Stimulated activated CD8-positive, alpha-beta memory T cell treated with anti-CD3 and anti-CD28 coated beads, Interleukin-7, amount 100 ng/mL, for 24 hours (primary cell): ENCODE data around the gene NSMCE1.
"Not testable (repeated sequence)": the region's sequence is repeated elsewhere in the genome, so short reads cannot be mapped to it uniquely, and the experiment has no call there.

ENCODE experiments used
- DNase-seq: peaks from one replicate; pipeline ENCODE4 v3.0.0-alpha.2; 2020; ENCODE audit warnings: low read depth

NSMCE1 gene

DNA sequence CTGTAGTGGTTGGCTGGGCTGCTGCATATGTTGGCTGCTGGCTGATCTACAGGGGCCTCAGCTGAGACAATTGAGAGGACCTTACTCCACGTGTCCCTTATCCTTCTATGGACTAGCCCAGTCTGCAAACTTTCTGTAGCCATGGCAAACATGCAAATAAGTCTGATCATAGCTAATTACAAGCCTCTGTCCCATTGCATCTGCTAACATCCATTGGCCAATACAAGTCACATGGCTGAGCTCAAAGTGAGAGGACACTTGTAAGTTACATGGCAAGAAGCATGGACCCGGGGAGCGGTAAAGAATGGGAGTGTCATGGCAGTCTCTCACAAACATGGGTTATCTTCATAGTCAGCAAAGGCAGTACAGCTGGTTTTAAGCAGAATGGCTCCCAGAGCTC lies 33.6 kb upstream of the NSMCE1 start:
- no peak for DNase-seq

DNA sequence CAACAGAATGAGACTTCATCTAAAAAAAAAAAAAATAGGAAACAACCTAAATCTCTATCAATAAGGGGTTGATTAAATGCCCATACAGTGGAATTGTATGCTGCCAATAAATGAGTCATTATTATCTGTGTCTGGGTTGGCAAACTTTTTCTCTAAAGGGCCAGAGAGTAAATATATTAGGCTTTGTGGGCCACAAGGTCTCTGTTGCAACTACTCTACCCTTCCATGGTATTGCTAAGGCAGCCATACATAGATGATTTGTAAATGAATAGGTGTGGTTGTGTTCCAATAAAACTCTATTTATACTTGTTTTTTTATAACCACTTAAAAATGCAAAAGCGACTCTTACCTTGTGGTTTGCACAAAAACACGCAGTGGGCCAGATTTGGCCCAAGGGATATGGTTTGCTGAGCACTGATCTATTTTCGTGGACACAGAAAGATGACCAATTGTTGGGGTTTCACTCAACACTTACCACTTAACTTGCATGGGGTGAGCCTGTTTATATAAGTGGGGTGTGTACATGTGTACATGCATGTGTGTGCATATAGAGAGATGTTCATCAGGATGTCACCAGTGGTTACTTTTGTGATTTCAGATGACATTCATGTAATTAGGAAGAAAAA lies 32.8 kb upstream of the NSMCE1 start:
- DNase-seq, result no peak

DNA sequence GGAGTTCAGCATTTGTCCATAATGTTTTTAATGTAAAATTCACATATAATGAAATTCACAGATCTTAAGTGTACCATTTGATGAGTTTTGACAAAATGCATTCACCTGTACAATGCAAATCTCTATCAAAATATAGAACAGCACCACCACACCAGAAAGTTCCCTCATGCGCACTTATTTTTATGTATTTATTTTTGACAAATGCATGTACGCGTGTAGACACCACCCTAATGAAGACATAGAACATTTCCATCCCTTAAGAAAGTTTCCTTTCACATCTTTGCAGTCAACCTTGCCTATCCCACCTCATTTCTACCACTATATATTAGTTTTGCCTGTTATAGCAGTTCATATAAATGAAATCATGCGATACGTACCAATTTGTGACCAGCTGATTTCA lies 29.6 kb upstream of the NSMCE1 start:
- DNase-seq, result no peak

- no peak for DNase-seq
Measured at GRCh38 chr16:27293343-27293742, 24.8 kb upstream of the NSMCE1 start.

GRCh38 chr16:27291722-27292240 lies 23.2 kb upstream of the NSMCE1 start:
- no peak for DNase-seq

DNA sequence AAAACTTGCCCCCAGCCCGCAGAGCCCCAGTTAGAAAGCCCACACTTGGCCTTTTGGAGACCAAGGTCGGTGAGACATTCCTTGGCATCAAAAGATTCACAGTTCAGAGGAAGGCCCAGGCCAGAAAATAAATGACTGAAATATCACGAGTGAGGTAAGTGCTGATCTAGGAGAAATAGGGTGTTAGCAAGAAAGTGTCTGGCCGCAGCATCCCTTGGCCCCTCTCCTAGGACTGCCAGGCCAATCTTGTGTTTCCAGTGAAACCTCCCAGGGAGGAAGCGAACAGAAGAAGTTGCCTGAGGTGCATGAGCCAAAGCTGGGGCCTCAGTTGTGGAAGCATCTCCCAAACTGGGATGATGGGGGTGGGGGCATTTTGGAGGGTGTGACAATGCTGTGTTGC lies 22.5 kb upstream of the NSMCE1 start:
- DNase-seq, result no peak

DNA sequence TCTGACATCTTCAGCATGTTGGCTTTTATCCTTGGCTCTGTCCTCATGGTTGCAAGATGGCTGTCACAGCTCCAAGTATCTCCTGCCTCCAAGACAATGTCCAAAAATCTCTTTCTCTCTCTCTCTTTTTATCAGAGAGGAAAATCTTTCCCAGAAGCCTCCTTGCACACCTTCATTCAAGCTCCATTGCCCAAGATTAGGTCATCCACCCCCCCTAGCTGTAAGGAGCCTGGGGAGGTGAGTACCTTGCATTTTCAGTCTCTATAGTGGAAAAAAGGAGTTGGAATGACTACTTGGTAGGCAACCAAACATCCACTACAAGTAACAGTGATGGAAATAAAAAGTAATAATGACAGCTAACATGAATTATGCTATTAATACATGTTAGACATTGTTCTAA lies 22.0 kb upstream of the NSMCE1 start:
- no peak for DNase-seq

GRCh38 chr16:27289669-27290068 lies 21.1 kb upstream of the NSMCE1 start:
- DNase-seq, result no peak

- DNase-seq, result not testable (repeated sequence)
Measured at GRCh38 chr16:27288313-27288712, 19.7 kb upstream of the NSMCE1 start.

GRCh38 chr16:27287887-27288286 lies 19.3 kb upstream of the NSMCE1 start:
- no peak for DNase-seq

DNA sequence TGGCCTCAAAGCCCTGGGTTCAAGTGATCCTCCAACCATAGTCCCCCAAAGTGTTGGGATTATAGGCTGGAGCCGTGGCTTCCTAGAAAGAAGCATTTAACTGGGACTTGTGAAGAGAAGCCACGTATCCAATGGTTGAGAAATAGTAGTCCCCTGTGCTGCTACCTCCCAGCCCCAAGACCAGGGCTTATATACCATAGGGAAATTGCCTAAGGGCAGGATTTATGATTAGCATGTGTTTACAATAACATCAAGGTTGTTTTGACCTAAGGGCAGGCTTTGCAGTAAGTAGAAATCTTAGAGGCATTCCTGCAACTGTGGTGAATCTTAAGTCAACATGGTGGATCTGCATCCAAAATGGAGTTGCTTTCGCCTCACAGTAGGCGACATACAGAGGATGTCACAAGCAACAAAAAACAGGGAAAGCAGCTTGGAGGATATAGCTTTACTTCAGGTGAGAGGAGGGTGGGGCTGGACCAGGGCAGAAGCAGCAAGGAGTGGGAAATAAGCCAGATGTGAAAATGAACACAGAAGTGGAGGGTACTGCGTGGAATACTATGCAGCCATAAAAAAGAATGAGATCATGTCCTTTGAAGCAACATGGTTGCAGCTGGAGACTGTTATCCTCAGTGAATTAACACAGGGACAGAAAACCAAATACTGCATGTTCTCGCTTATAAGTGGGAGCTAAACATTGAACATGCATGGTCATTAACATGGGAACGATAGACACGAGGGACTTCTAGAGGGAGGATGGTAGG lies 18.7 kb upstream of the NSMCE1 start:
- DNase-seq, result no peak

- DNase-seq, result no peak
Measured at GRCh38 chr16:27286451-27286850, 17.9 kb upstream of the NSMCE1 start.

DNA sequence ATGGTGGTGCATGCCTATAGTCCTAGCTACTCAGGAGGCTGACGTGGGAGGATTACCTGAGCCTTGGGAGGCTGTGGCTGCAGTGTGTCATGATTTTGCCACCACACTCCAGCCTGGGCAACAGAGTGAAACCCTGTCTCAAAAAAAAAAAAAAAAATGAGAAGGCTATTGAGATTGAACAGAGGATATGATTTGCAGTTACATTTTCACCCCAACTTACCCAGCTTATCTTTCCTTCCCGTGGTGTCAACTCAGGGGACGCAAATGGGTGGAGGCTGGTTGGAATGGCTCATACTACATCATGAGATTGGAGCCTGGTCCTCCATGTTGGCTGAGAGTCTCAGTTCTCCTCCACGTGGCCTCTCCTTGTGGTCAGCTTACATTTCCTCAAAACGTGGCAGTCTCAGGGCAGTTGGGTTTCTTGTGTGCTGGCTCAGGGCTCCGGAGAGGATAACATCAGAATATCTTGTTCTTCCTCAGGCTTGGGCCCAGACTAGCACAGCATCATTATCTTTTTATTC lies 17.2 kb upstream of the NSMCE1 start:
- no peak for DNase-seq

DNA sequence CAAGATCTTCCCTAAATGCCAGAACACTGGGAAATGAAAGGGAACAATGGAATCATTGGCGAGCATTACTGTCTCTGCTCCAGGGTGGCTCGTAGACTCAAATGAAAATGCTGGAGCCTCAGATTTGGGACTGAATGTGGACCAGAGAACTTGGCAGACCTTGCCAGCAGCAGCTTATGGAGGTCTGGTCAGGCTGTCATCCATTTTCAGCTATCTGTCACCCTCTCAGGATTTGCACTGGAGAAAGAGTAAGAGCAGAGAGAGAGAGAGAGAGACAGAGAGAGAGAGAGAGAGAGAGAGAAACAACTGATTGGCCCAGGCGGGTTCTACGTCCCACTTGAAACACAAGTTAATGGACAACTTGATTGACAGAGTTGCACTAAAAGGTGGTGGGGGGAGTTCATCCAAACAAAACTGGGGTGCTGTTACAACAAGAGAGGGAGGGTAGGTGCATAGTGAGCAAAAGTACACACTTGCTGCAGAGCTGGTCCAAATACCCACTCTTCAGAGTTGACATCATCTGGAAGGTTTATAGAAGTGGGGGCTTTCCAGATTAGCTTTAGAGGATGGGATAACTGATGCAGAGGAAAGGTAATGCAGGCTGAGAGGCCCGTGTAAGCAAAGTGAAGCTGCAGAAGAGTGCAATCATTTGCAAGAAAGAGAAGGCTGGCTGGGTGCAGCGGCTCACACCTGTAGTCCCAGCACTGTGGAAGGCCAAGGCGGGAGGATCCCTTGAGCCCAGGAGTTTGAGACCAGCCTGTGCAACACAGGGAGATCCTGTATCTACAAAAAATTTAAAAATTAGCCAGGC lies 16.5 kb upstream of the NSMCE1 start:
- no peak for DNase-seq

DNA sequence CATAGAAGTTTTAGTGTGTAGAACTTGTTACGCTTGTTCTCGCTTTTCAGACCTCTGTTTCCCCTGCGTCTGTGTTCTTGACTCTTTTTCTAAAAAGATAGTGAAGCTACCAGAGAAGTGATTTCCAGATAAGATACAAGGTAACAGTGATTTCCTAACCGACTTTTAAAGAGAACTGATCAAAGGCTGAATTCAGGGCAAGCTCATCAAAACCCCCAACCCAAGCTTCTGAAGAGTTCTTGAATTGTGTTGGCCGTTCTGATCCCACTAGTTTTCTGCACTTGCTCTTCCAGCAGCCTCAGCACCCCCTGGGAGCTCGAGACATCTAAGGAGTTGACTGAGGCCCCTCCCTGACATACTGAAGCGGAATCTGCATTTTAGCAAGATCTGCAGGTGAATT lies 12.7 kb upstream of the NSMCE1 start:
- no peak for DNase-seq

GRCh38 chr16:27275394-27275793 lies 6.8 kb upstream of the NSMCE1 start:
- DNase-seq, result no peak

DNA sequence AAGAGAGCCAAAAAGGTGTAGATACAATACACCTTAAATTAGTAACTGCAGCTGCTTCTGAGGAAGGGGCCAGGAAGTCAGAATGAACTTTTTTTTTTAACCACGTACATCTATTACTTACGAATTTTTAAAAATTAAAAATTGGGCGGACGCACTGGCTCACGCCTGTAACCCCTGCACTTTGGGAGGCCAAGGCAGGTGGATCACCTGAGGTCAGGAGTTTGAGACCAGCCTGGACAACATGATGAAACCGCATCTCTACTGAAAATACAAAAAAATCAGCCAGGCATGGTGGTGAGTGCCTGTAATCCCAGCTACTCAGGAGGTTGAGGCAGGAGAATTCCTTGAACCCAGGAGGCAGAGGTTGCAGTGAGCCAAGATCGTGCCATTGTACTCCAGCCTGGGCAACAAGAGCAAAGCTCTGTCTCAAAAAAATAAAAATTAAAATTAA lies 5.9 kb upstream of the NSMCE1 start:
- not testable (repeated sequence) for DNase-seq

GRCh38 chr16:27273670-27274423 lies 5.3 kb upstream of the NSMCE1 start:
- no peak for DNase-seq

DNA sequence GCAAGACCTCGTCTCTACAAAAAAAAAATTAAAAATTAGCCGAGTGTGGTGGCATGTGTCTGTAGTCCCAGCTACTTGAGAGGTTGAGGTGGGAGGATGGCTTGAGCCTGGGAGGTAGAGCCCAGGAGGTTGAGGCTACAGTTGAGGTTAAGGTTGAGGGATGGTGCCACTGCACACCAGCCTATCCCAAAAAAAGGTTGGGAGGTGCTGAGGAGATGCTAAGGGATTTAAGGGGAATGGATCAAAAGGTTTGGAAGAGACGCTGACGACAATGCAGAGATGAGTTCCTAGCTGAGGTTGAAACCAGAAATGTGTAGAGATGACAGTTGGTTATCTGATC lies 4.7 kb upstream of the NSMCE1 start:
- no peak for DNase-seq

DNA sequence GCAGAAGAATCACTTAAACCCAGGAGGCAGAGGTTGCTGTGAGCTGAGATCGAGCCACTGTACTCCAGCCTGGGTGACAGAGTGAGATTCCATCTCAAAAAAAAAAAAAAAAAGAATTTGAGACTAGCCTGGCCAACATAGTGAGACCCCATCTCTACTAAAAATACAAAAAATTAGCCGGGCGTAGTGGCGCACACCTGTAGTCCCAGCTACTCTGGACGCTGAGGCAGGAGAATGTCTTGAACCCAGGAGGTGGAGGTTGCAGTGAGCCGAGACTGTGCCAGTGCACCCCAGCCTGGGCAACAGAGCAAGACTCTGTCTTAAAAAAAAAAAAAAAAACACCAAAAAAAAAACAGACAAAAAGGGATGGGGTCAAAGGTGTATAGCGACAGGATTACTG lies 4.1 kb upstream of the NSMCE1 start:
- DNase-seq, result not testable (repeated sequence)

DNA sequence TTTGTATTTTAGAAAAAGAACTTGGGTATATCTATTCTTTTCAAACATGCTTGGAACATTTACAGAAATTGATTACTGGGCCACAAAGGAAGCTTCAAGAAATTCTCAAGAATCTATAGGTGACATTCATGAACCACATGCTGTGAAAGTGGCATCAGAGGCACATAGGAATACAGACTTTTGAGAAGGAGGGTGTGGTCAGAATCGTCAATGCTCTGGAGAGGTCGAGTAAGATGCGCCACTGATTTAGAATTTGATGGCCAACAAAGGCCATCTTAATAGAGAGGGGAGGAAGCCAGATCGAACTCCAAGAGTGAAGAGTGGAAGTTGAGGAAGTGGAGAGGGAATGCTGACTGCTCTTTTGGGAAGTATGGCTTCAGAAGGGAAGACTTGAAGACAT lies 3.5 kb upstream of the NSMCE1 start:
- no peak for DNase-seq

DNA sequence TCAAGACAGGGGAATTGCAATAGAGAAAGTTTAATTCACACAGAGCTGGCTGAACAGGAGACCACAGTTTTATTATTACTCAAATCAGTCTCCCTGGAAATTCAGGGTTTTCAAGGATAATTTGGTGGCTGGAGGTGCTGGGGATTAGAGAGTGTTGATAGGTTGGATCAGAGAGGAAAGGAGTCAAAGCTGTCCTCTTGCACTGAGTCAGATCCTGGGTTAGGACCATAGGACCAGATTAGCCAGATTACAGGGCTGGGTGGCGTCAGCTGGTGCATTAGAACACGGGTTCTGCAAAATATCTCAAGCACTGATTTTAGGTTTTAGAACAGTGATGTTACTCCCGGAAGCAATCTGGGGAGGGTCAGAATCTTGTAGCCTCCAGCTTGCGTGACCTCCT lies 1.8 kb upstream of the NSMCE1 start:
- no peak for DNase-seq
